K562 (cell line): ENCODE data around the gene LGR6. TPM values are rescaled to one million over a fixed set of nuclear protein-coding genes. Genes with fewer than 3 reads are reported as not detected.

ENCODE experiments used
- C11orf30 ChIP-seq: fragments of 450-650 bp; IDR thresholded peaks from 2 replicates; pipeline ENCODE4 v1.6.1; 2016; ENCODE audit warnings: low read depth, mild to moderate bottlenecking
- CBX3 ChIP-seq, 2 experiments: IDR thresholded peaks; 1 replicate in 1 of 2; 2 replicates in 1 of 2; pipeline ENCODE4 v1.6.1; 2012; ENCODE audit warnings: inconsistent platforms in 2 of 2, low read length in 2 of 2, borderline replicate concordance in 1 of 2, control low read depth in 1 of 2
- CBX5 ChIP-seq: IDR thresholded peaks from 2 replicates; pipeline ENCODE4 v1.6.1; 2014; ENCODE audit warnings: low read depth, borderline replicate concordance
- CTBP1 ChIP-seq: fragments of 450-650 bp; IDR thresholded peaks from 2 replicates; pipeline ENCODE4 v1.6.1; 2016; ENCODE audit warnings: borderline replicate concordance
- CUX1 ChIP-seq: fragments of 200-800 bp; sonication (Bioruptor generic); IDR thresholded peaks from 2 replicates; pipeline ENCODE4 v1.6.1; 2016; ENCODE audit warnings: missing genetic modification characterization, missing compliant biosample characterization
- EZH2 ChIP-seq: IDR thresholded peaks from 2 replicates; pipeline ENCODE4 v1.6.1; 2012; ENCODE audit warnings: low read depth, mild to moderate bottlenecking, inconsistent platforms, low read length, borderline replicate concordance
- FOS ChIP-seq: IDR thresholded peaks from 3 replicates; pipeline ENCODE4 v1.6.1; 2011; ENCODE audit not compliant: insufficient read length; ENCODE audit errors: extremely low read depth
- FOXA3 ChIP-seq, 2 experiments: fragments of 450-650 bp in 1 of 2; sonication (generic) in 1 of 2; formaldehyde crosslinking; IDR thresholded peaks in 1 of 2; conservative IDR thresholded peaks in 1 of 2; 2 replicates each; pipeline versions ENCODE4 v1.4.0 to v1.8.0; 2020 to 2022; ENCODE audit warnings: mild to moderate bottlenecking in 2 of 2, missing genetic modification reagents in 1 of 2
- FOXM1 ChIP-seq, 2 experiments: fragments of 450-650 bp in 1 of 2; sonication (generic) in 1 of 2; formaldehyde crosslinking in 1 of 2; IDR thresholded peaks; 2 replicates each; pipeline versions ENCODE4 v1.6.1 to v1.9.0; 2017 to 2022; ENCODE audit warnings: low read depth in 2 of 2, mild to moderate bottlenecking in 2 of 2, missing genetic modification reagents in 1 of 2, moderate library complexity in 1 of 2
- GABPB1 ChIP-seq: sonication (generic); formaldehyde crosslinking; IDR thresholded peaks from 2 replicates; pipeline ENCODE4 v1.8.0; 2022; ENCODE audit warnings: mild to moderate bottlenecking, missing genetic modification reagents
- GATAD2A ChIP-seq: fragments of 450-650 bp; IDR thresholded peaks from 2 replicates; pipeline ENCODE4 v1.6.1; 2017
- MIER1 ChIP-seq: fragments of 450-650 bp; IDR thresholded peaks from 2 replicates; pipeline ENCODE4 v1.6.1; 2016; ENCODE audit warnings: antibody characterized with exemption, mild to moderate bottlenecking, low read depth
- NUFIP1 ChIP-seq: fragments of 450-650 bp; IDR thresholded peaks from 2 replicates; pipeline ENCODE4 v1.6.1; 2018; ENCODE audit not compliant: partially characterized antibody
- PHF8 ChIP-seq: fragments of 200-600 bp; sonication (generic); IDR thresholded peaks from 2 replicates; pipeline ENCODE4 v1.6.1; 2012; ENCODE audit warnings: mixed run types, mild to moderate bottlenecking, inconsistent platforms, low read length, moderate library complexity, borderline replicate concordance
- ZNF75A ChIP-seq: fragments of 450-650 bp; formaldehyde crosslinking; IDR thresholded peaks from 2 replicates; pipeline ENCODE4 v1.4.0; 2020; ENCODE audit warnings: mild to moderate bottlenecking
- polyA plus RNA-seq, 8 experiments: library from polyadenylated mRNA; depleted of rRNA in 4 of 8; stranded (reverse) in 5 of 8; unstranded in 3 of 8; fragments of >200 nt; fragmentation: Nextera tagmentation in 2 of 8; fragmentation: Illumina TruSeq in 1 of 8; extraction: Ambion mirVana in 2 of 8; extraction: Trizol in 1 of 8; gene quantifications; 2 replicates each; pipeline versions ENCODE4 v1.2.1 to v1.2.3, GENCODE V29; 2011 to 2014; ENCODE audit warnings: inconsistent platforms in 1 of 8, missing spikeins in 1 of 8
- total RNA-seq, 7 experiments: library from RNA; depleted of rRNA in 6 of 7; stranded (reverse); fragments of >200 nt in 6 of 7; fragmentation: Illumina TruSeq in 2 of 7; extraction: Trizol in 2 of 7; gene quantifications; 2 replicates each; pipeline versions ENCODE4 v1.2.1 to v1.2.3, GENCODE V29; 2011 to 2021; ENCODE audit warnings: low replicate concordance in 1 of 7
- TF ChIP-seq, protein P1 (sequence below): sonication (generic); formaldehyde crosslinking; IDR thresholded peaks from 2 replicates; pipeline ENCODE4 v1.8.0; 2022; ENCODE audit warnings: mild to moderate bottlenecking, missing genetic modification reagents
- TF ChIP-seq, protein P2 (sequence below): sonication (generic); formaldehyde crosslinking; IDR thresholded peaks from 2 replicates; pipeline ENCODE4 v1.8.1; 2023; ENCODE audit warnings: mild to moderate bottlenecking, missing genetic modification reagents
- TF ChIP-seq, protein P3 (sequence below): fragments of 250-450 bp; sonication (Bioruptor Pico); IDR thresholded peaks from 2 replicates; pipeline ENCODE4 v1.8.0; 2022; ENCODE audit warnings: moderate library complexity, mild to moderate bottlenecking, inconsistent platforms

LGR6 gene
- total and polyA plus RNA-seq, 9 of the 15 experiments (the other 6 are each of a cell fraction or from before 2014, with no cell fraction given): 0.01 to 0.54 (median 0.17) TPM; not detected in 1

GRCh38 chr1:202165267-202165941, 28.2 kb upstream of the LGR6 start (continued):
- 0 out of 4 replicates have a peak, but pooled peaks of 1 of the 2 experiments have one; percentile 65 for TF ChIP-seq FOXA3 (CRISPR knock-in tag; conservative IDR thresholded peaks at IDR 0.05 in 1 of 2, IDR thresholded peaks at IDR 0.05 in 1 of 2)
- peak; percentile 74 for TF ChIP-seq CTBP1
- TF ChIP-seq EZH2: no peak
- no peak for TF ChIP-seq CBX5
- no peak for TF ChIP-seq FOS
- no peak for TF ChIP-seq PHF8
- no peak for TF ChIP-seq CBX3 (IDR thresholded peaks at IDR 0.05; ENCODE audit: borderline replicate concordance in 1 of 2, low read length in 2 of 2)
- no peak for TF ChIP-seq CUX1 (CRISPR knock-in tag)
- TF ChIP-seq NUFIP1: no peak
- no peak for TF ChIP-seq FOXM1 (IDR thresholded peaks at IDR 0.05; ENCODE audit: low read depth)
- TF ChIP-seq FOXM1 (CRISPR knock-in tag; IDR thresholded peaks at IDR 0.05; ENCODE audit: low read depth): no peak; the same call in 1 of the 2 replicates
- no peak for TF ChIP-seq GATAD2A
- TF ChIP-seq, protein P1, sequence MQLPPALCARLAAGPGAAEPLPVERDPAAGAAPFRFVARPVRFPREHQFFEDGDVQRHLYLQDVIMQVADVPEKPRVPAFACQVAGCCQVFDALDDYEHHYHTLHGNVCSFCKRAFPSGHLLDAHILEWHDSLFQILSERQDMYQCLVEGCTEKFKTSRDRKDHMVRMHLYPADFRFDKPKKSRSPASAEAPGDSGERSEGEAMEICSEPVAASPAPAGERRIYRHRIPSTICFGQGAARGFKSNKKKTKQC: no peak; the same call in 1 of the 2 replicates
- TF ChIP-seq C11orf30: peak; percentile 69; the same call in 1 of the 2 replicates
- TF ChIP-seq, protein P2, sequence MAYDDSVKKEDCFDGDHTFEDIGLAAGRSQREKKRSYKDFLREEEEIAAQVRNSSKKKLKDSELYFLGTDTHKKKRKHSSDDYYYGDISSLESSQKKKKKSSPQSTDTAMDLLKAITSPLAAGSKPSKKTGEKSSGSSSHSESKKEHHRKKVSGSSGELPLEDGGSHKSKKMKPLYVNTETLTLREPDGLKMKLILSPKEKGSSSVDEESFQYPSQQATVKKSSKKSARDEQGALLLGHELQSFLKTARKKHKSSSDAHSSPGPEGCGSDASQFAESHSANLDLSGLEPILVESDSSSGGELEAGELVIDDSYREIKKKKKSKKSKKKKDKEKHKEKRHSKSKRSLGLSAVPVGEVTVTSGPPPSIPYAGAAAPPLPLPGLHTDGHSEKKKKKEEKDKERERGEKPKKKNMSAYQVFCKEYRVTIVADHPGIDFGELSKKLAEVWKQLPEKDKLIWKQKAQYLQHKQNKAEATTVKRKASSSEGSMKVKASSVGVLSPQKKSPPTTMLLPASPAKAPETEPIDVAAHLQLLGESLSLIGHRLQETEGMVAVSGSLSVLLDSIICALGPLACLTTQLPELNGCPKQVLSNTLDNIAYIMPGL (CRISPR knock-in tag): no peak
- TF ChIP-seq, protein P3, sequence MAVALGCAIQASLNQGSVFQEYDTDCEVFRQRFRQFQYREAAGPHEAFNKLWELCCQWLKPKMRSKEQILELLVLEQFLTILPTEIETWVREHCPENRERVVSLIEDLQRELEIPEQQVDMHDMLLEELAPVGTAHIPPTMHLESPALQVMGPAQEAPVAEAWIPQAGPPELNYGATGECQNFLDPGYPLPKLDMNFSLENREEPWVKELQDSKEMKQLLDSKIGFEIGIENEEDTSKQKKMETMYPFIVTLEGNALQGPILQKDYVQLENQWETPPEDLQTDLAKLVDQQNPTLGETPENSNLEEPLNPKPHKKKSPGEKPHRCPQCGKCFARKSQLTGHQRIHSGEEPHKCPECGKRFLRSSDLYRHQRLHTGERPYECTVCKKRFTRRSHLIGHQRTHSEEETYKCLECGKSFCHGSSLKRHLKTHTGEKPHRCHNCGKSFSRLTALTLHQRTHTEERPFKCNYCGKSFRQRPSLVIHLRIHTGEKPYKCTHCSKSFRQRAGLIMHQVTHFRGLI (CRISPR knock-in tag): no peak
- no peak for TF ChIP-seq ZNF75A (CRISPR knock-in tag)
- TF ChIP-seq GABPB1 (CRISPR knock-in tag): peak; percentile 41; the same call in 1 of the 2 replicates
- TF ChIP-seq MIER1: no peak
